HEK293 (cell line): ENCODE measurements around the gene ADAMTS14.
A peak's percentile ranks its signal among the peaks of the same experiment; 100 is the strongest.

Experiments
- HOXA7 ChIP-seq: sonication (generic); formaldehyde crosslinking; IDR thresholded peaks from 2 replicates; pipeline ENCODE4 v1.8.1; 2022; ENCODE audit warnings: missing genetic modification reagents, borderline replicate concordance
- KLF1 ChIP-seq: fragments of 450-650 bp; formaldehyde crosslinking; IDR thresholded peaks from 2 replicates; pipeline ENCODE4 v1.5.1; 2016; ENCODE audit warnings: missing biosample characterization, missing genetic modification characterization
- KLF17 ChIP-seq: fragments of 450-650 bp; formaldehyde crosslinking; IDR thresholded peaks from 2 replicates; pipeline ENCODE4 v1.5.1; 2016; ENCODE audit warnings: missing biosample characterization, missing genetic modification characterization
- OVOL3 ChIP-seq: fragments of 450-650 bp; formaldehyde crosslinking; IDR thresholded peaks from 2 replicates; pipeline ENCODE4 v1.5.1; 2016; ENCODE audit warnings: missing biosample characterization, missing genetic modification characterization
- PRDM2 ChIP-seq: fragments of 450-650 bp; formaldehyde crosslinking; IDR thresholded peaks from 2 replicates; pipeline ENCODE4 v1.5.1; 2016; ENCODE audit warnings: missing biosample characterization, missing genetic modification characterization, borderline replicate concordance
- SALL2 ChIP-seq: fragments of 450-650 bp; formaldehyde crosslinking; IDR thresholded peaks from 2 replicates; pipeline ENCODE4 v1.5.0; 2017; ENCODE audit warnings: missing biosample characterization, mild to moderate bottlenecking, missing genetic modification characterization, borderline replicate concordance
- TCF7L2 ChIP-seq: IDR thresholded peaks from 2 replicates; pipeline ENCODE4 v1.6.1; 2011; ENCODE audit warnings: low read depth, mild to moderate bottlenecking, inconsistent platforms, low read length, moderate library complexity, borderline replicate concordance
- ZBTB21 ChIP-seq: fragments of 450-650 bp; formaldehyde crosslinking; IDR thresholded peaks from 2 replicates; pipeline ENCODE4 v1.5.1; 2017; ENCODE audit warnings: missing biosample characterization, missing genetic modification characterization
- ZBTB44 ChIP-seq: fragments of 450-650 bp; IDR thresholded peaks from 2 replicates; pipeline ENCODE4 v1.5.1; 2018; ENCODE audit warnings: missing biosample characterization, mild to moderate bottlenecking, missing genetic modification characterization
- ZBTB6 ChIP-seq: fragments of 450-650 bp; formaldehyde crosslinking; IDR thresholded peaks from 2 replicates; pipeline ENCODE4 v1.5.1; 2017; ENCODE audit warnings: missing biosample characterization, missing genetic modification characterization
- ZBTB7A ChIP-seq: fragments of 450-650 bp; formaldehyde crosslinking; IDR thresholded peaks from 2 replicates; pipeline ENCODE4 v1.5.1; 2016; ENCODE audit warnings: low read depth, missing biosample characterization, missing genetic modification characterization
- ZIC2 ChIP-seq: fragments of 450-650 bp; formaldehyde crosslinking; IDR thresholded peaks from 2 replicates; pipeline ENCODE4 v1.5.1; 2016; ENCODE audit warnings: missing biosample characterization, missing genetic modification characterization
- ZNF112 ChIP-seq: fragments of 450-650 bp; formaldehyde crosslinking; IDR thresholded peaks from 2 replicates; pipeline ENCODE4 v1.5.0; 2017; ENCODE audit warnings: missing biosample characterization, missing genetic modification characterization
- ZNF140 ChIP-seq: fragments of 450-650 bp; formaldehyde crosslinking; IDR thresholded peaks from 2 replicates; pipeline ENCODE4 v1.5.1; 2016; ENCODE audit warnings: missing biosample characterization, missing genetic modification characterization
- ZNF18 ChIP-seq: fragments of 450-650 bp; formaldehyde crosslinking; IDR thresholded peaks from 2 replicates; pipeline ENCODE4 v1.5.1; 2016; ENCODE audit warnings: missing biosample characterization, missing genetic modification characterization
- ZNF214 ChIP-seq: fragments of 450-650 bp; formaldehyde crosslinking; IDR thresholded peaks from 2 replicates; pipeline ENCODE4 v1.5.1; 2017; ENCODE audit warnings: missing biosample characterization, mild to moderate bottlenecking, missing genetic modification characterization, borderline replicate concordance
- ZNF362 ChIP-seq: fragments of 450-650 bp; formaldehyde crosslinking; IDR thresholded peaks from 2 replicates; pipeline ENCODE4 v1.5.1; 2016; ENCODE audit warnings: missing biosample characterization, missing genetic modification characterization
- ZNF433 ChIP-seq: fragments of 450-650 bp; formaldehyde crosslinking; IDR thresholded peaks from 2 replicates; pipeline ENCODE4 v1.5.1; 2016; ENCODE audit warnings: missing biosample characterization, missing genetic modification characterization, low read depth
- ZNF449 ChIP-seq: fragments of 450-650 bp; formaldehyde crosslinking; IDR thresholded peaks from 2 replicates; pipeline ENCODE4 v1.5.1; 2017; ENCODE audit warnings: missing biosample characterization, mild to moderate bottlenecking, missing genetic modification characterization, moderate library complexity
- ZNF544 ChIP-seq: fragments of 450-650 bp; formaldehyde crosslinking; IDR thresholded peaks from 2 replicates; pipeline ENCODE4 v1.5.0; 2017; ENCODE audit warnings: missing biosample characterization, missing genetic modification characterization
- ZNF623 ChIP-seq: fragments of 450-650 bp; formaldehyde crosslinking; IDR thresholded peaks from 2 replicates; pipeline ENCODE4 v1.5.1; 2016; ENCODE audit warnings: missing biosample characterization, missing genetic modification characterization
- ZNF677 ChIP-seq: fragments of 450-650 bp; IDR thresholded peaks from 2 replicates; pipeline ENCODE4 v1.5.0; 2018; ENCODE audit warnings: missing biosample characterization, mild to moderate bottlenecking, missing genetic modification characterization, moderate library complexity
- ZNF768 ChIP-seq: fragments of 450-650 bp; formaldehyde crosslinking; IDR thresholded peaks from 2 replicates; pipeline ENCODE4 v1.5.1; 2018; ENCODE audit warnings: missing biosample characterization, mild to moderate bottlenecking, missing genetic modification characterization
- ZNF776 ChIP-seq: fragments of 450-650 bp; formaldehyde crosslinking; IDR thresholded peaks from 2 replicates; pipeline ENCODE4 v1.5.0; 2017; ENCODE audit warnings: missing biosample characterization, missing genetic modification characterization, borderline replicate concordance

ADAMTS14 gene

GRCh38 chr10:70672165-70673042, at the start of gene ADAMTS14 (continued):
- no peak for TF ChIP-seq ZNF362 (tag by site-specific recombination)
- no peak for TF ChIP-seq ZNF214 (tag by site-specific recombination)
- no peak for TF ChIP-seq ZNF433 (tag by site-specific recombination)
- no peak for TF ChIP-seq HOXA7
- TF ChIP-seq ZNF112 (tag by site-specific recombination): no peak
- no peak for TF ChIP-seq ZBTB44 (tag by site-specific recombination)
- no peak for TF ChIP-seq PRDM2 (tag by site-specific recombination)
- TF ChIP-seq ZNF768 (tag by site-specific recombination): no peak
- TF ChIP-seq TCF7L2: no peak
- no peak for TF ChIP-seq ZNF140 (tag by site-specific recombination)
- 0 out of 2 replicates have a peak, but pooled peaks have one; percentile 9 for TF ChIP-seq KLF17 (tag by site-specific recombination)
- peak; percentile 64 for TF ChIP-seq ZIC2 (tag by site-specific recombination)
- no peak for TF ChIP-seq ZNF776 (tag by site-specific recombination)
- no peak for TF ChIP-seq ZNF623 (tag by site-specific recombination)
- TF ChIP-seq ZNF18 (tag by site-specific recombination): no peak
- TF ChIP-seq SALL2 (tag by site-specific recombination): no peak
- TF ChIP-seq ZNF677 (tag by site-specific recombination): no peak
- TF ChIP-seq ZNF449 (tag by site-specific recombination): 0 out of 2 replicates have a peak, but pooled peaks have one; percentile 45
- TF ChIP-seq OVOL3 (tag by site-specific recombination): no peak
- TF ChIP-seq ZBTB7A (tag by site-specific recombination): no peak
- no peak for TF ChIP-seq ZNF544
- no peak for TF ChIP-seq ZBTB6 (tag by site-specific recombination)
- no peak for TF ChIP-seq ZBTB21 (tag by site-specific recombination)
- no peak for TF ChIP-seq KLF1 (tag by site-specific recombination)
